Neuron (in vitro differentiated cells): ENCODE data around the gene SLC25A22.

Source experiments
- H2AFZ ChIP-seq: one replicate; pipeline ENCODE4 v1.6.1; 2013; ENCODE audit warnings: low read depth, mild to moderate bottlenecking, inconsistent platforms, low read length, moderate library complexity
- H3K27me3 ChIP-seq: one replicate; pipeline ENCODE4 v1.6.1; 2013; ENCODE audit warnings: low read length; ENCODE audit not compliant: insufficient read depth
- H3K36me3 ChIP-seq: one replicate; pipeline ENCODE4 v1.6.1; 2013; ENCODE audit warnings: low read length; ENCODE audit not compliant: insufficient read depth
- H3K4me1 ChIP-seq: one replicate; pipeline ENCODE4 v1.6.1; 2013; ENCODE audit warnings: low read length; ENCODE audit not compliant: insufficient read depth
- H3K4me3 ChIP-seq: 2 replicates; pipeline ENCODE4 v1.5.1; 2013; ENCODE audit warnings: mild to moderate bottlenecking, low read length, moderate library complexity
- H3K9me3 ChIP-seq: one replicate; pipeline ENCODE4 v1.6.1; 2013; ENCODE audit warnings: low read length

Gene SLC25A22

DNA sequence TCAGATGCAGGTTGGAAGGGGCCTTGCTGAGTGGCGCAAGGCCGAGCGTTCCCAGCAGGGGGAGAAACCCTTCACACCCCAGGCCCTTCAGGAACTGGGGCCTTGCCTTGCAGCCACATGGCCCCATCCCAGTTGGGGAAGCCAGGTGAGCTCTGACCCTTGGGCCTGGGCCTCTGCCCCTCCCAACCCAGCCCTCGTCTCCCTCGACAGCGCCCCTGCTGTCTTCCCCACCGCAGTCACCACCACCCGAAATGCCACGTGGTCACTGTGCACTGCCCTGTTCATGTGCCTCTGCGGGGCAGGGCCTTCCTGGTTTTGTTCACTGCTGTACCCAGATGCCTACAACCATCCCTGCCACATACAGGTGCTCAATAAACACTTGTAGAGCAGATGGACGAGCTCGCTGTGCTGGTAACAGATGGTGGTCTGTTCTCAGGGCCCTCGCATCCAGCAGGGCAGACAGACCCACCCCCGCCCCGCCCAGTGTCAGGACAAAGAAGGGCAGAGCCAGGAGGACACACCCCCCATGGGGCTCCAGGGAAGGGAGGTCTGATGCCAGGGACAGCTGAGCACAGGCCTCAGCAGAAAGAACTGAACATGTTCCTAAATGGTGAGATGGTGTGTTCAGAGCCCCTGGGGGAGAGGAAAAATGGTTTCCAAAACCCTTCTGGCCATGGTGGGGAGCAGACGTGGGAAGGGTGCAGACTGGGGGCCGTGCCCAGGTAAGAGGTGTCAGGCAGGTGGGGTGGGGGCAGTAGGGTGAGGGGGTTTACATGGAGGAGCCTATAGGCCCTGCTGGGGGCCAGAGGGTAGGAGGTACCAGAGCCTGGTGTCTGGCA lies 40.6 kb upstream of the SLC25A22 start:
- H3K27me3 ChIP-seq, result no peaks in the 10 kb centered on the region
- no peak overlapping the region for H3K4me3 ChIP-seq
- peaks cover 26% of the 10 kb centered on the region for H3K4me1 ChIP-seq
- H3K36me3 ChIP-seq, result peaks cover 54% of the 10 kb centered on the region
- H2AFZ ChIP-seq, result no peak overlapping the region
- no peaks in the 10 kb centered on the region for H3K9me3 ChIP-seq

DNA sequence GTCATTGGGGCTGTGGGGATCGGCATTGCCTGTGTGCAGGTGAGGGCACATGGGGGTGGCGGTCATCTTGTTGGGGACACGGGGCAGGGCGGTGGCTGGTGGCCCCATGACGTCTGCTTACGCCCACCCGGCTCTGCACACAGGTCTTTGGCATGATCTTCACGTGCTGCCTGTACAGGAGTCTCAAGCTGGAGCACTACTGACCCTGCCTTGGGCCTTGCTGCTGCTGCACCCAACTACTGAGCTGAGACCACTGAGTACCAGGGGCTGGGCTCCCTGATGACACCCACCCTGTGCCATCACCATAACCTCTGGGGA lies 39.9 kb upstream of the SLC25A22 start:
- Histone ChIP-seq H3K4me3 (no peak overlapping the region), H2AFZ (no peak overlapping the region), H3K9me3 (no peaks in the 10 kb centered on the region), H3K27me3 (no peaks in the 10 kb centered on the region), H3K4me1 (peaks cover 25% of the 10 kb centered on the region), H3K36me3 (peaks cover 54% of the 10 kb centered on the region)

DNA sequence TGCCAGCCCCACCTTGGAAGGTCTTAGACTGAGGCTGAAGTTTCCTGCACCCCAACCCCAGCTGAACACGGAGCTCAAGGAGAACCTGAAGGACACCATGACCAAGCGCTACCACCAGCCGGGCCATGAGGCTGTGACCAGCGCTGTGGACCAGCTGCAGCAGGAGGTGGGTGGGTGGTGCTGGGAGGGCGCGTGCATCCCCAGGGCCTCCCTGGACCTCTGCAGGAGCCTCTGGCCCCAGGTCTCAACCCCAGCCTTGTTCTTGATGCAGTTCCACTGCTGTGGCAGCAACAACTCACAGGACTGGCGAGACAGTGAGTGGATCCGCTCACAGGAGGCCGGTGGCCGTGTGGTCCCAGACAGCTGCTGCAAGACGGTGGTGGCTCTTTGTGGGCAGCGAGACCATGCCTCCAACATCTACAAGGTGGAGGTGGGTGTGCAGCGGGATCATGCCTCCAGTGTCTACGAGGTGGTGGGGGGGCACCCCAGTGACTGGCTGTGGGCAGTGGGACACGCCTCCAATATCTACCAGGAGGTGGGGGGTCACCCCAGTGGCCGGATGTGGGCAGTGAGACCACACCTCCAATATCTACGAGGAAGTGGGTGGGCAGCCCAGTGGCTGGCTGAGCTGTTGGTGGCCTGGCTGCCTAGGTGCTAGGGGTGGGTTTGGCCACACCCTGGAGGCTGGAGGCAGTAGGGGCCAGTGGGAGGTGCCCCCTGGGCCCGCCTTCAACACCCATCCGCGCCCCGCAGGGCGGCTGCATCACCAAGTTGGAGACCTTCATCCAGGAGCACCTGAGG lies 39.3 kb upstream of the SLC25A22 start:
- Histone ChIP-seq H3K27me3 (no peaks in the 10 kb centered on the region), H3K4me3 (no peak overlapping the region), H2AFZ (no peak overlapping the region), H3K9me3 (no peaks in the 10 kb centered on the region), H3K4me1 (peaks cover 27% of the 10 kb centered on the region), H3K36me3 (peaks cover 54% of the 10 kb centered on the region)

DNA sequence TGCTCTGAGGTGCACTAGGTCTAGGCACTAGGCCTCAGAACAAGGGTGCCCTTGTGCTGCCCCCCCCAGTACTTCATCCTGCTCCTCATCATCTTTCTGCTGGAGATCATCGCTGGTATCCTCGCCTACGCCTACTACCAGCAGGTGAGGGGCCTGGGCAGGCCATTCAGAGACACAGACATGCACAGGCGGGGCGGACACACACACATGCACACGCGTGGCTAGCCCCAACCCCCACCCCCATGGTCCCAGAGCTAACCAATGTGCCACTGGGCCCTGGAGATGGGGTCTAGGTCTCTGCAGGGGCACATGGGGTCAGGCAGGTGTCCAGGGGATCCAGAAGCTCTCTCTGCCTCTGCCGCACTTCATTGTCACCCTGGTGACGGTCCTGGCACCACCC lies 38.6 kb upstream of the SLC25A22 start:
- peaks cover 54% of the 10 kb centered on the region for H3K36me3 ChIP-seq
- H3K4me1 ChIP-seq, result peaks cover 34% of the 10 kb centered on the region
- no peaks in the 10 kb centered on the region for H3K27me3 ChIP-seq
- H3K9me3 ChIP-seq, result no peaks in the 10 kb centered on the region
- no peak overlapping the region for H2AFZ ChIP-seq
- no peak overlapping the region for H3K4me3 ChIP-seq

DNA sequence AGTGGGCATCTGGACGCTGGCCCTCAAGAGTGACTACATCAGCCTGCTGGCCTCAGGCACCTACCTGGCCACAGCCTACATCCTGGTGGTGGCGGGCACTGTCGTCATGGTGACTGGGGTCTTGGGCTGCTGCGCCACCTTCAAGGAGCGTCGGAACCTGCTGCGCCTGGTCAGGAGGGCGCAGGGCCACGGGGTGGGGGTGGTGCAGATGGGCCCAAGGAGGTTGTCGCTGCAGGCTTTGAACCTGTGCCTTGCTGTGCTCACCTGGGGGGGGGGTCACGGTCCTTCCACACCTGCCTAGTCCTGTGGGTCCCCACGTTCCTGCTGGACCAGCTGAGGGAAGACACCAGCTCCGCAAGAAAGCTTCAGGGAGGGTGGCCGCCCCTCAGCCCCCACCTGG lies 38.2 kb upstream of the SLC25A22 start:
- Histone ChIP-seq H3K36me3 (peaks cover 53% of the 10 kb centered on the region), H3K27me3 (peaks cover 1% of the 10 kb centered on the region), H3K4me1 (peaks cover 36% of the 10 kb centered on the region), H3K9me3 (no peaks in the 10 kb centered on the region), H2AFZ (no peak overlapping the region), H3K4me3 (no peak overlapping the region)

DNA sequence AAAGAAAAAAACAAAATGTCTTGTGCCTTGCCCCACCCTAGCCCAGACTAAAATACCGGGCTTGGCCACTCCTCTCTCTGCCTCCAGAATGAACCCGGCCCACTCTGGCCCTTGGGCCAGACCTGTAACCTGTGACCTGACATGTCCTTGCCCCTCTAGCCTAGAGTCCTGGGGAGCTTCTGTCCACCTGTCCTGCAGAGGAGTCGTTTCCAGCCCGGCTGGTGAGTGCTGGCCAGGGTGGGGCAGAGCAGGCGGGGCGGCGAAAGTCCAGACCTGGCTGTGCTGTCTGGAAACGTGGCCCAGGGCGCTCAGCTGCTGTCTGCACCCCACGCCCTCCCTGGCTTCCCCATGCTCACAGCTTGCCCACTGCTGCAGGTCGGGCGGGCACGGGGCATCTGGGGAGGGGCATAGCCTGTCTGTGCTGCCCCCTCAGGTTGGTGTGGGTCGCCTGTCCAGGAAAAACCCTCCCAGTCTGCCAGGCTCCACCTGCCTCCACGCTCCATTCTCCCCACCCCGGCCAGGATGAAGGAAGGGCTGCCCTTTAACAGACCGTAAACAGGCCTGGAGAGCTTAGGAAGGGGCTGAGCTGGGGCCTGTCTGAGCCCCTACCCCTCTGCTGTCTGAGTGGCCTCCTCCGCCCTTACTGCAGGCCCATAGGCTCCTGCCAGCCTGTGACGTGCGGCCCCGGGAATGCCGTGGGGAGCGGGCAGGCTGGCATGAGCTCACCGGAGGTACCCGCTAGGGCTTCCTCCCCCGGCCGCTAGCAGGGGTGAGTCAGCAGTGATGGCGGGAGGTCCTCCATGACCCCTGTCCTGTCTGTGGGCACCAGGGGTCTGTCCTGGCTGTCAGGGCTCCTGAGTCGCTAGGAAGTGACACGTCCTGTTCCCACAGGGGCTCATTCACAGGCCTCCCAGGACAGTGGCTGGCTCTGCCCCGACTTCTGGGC lies 36.6 kb upstream of the SLC25A22 start:
- peaks cover 42% of the 10 kb centered on the region for H3K4me1 ChIP-seq
- H3K9me3 ChIP-seq, result no peaks in the 10 kb centered on the region
- peaks cover 7% of the 10 kb centered on the region for H3K27me3 ChIP-seq
- H2AFZ ChIP-seq, result no peak overlapping the region
- no peak overlapping the region for H3K4me3 ChIP-seq
- peaks cover 37% of the 10 kb centered on the region for H3K36me3 ChIP-seq

DNA sequence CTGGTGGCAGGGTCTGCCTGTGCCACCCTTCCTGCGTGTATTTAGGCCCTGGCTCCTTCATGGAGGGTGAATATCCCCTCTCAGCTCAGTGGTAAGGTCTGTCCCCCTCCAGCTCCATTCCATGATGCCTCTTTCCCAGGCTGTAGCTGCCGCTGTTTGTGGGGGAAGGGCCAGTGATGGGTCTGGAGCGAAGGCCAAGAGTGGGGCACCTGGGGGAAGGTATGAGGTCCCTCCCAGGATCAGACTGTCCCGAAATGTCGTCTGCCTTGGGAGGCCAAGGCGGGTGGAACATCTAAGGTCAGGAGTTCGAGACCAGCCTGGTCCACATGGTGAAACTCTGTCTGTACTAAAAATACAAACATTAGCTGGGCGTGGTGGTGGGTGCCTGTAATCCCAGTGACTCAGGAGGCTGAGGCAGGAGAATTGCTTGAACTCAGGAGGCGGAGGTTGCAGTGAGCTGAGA lies 35.8 kb upstream of the SLC25A22 start:
- Histone ChIP-seq H3K9me3 (no peaks in the 10 kb centered on the region), H3K36me3 (peaks cover 29% of the 10 kb centered on the region), H3K27me3 (peaks cover 7% of the 10 kb centered on the region), H3K4me1 (peaks cover 50% of the 10 kb centered on the region), H2AFZ (no peak overlapping the region), H3K4me3 (peak overlapping the region; percentile 64)

DNA sequence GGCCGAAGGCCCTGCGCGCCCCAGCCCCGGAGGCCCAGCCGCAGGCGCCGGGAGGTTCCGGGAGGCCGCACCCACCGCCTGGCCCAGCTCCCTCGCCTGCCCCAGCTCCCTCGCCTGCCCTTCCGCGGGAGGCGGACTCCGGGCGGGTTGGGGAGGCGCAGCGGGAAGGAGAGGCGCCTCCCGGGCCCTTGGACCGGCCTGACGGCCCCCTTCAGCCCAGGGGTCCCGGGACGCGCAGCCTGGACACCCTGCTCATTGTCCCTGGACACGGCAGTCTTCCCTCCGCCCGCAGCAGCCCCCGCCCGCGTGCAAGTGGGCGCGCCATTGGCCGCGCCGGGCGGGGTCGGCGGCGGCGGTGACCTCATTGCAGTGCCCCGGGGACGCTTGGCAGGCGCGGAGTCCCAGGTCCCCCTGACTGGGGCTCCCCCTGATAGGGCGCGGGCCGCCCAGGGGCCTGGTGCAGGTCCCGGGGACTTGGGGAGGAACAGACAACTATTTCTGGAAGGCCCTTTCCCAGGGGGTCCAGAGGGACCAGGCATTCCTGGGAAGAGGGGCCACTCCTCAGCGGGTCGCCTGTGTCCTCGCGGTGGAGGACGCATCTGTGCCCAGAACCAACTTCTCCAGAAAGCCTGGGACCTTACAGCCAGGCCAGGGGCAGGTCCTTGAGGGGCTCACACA lies 35.2 kb upstream of the SLC25A22 start:
- Histone ChIP-seq H2AFZ (no peak overlapping the region), H3K4me3 (peak overlapping the region; percentile 64), H3K4me1 (peaks cover 56% of the 10 kb centered on the region), H3K9me3 (no peaks in the 10 kb centered on the region), H3K36me3 (peaks cover 23% of the 10 kb centered on the region), H3K27me3 (peaks cover 7% of the 10 kb centered on the region)

DNA sequence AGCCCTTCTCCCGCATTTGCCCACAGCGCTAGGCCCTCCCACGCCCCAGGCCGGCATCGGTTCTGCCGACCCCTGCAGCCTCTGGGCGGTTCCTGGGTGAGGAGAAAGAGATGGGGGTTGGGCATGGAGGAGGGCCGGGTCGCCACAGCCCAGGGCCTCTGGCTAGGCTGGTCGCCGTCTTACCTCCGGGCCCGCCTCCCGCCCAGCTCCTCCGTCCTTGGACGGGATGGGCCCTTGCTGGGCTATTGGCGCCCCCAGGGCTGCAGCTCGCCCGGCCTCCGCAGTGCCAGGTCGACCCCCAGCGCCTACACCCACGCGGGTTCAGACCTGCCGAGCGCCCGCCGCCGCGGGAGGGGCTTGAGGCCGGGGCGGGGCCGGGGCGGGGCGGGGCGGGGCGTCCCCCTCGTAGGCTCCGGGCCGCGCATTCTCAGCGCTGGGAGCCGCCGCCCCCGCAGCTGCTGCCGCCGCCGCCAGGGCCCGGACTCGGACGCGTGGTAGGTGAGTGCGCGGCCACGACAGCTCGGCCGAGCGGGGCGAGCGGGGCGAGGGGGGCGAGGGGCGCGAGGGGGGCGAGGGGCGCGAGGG lies 34.5 kb upstream of the SLC25A22 start, which contains the start of gene CD151:
Gene CD151, plus strand, starts transcription at position 424 of the 585 bp plus-strand sequence. CDS start 3,118 bp downstream, outside the sequence.
- H3K27me3 ChIP-seq, result peaks cover 7% of the 10 kb centered on the region
- H3K36me3 ChIP-seq, result peaks cover 17% of the 10 kb centered on the region
- peak within 1 kb of the TSS; percentile 64 for H3K4me3 ChIP-seq
- peaks cover 63% of the 10 kb centered on the region for H3K4me1 ChIP-seq
- no peak within 1 kb of the TSS for H2AFZ ChIP-seq
- no peaks in the 10 kb centered on the region for H3K9me3 ChIP-seq

DNA sequence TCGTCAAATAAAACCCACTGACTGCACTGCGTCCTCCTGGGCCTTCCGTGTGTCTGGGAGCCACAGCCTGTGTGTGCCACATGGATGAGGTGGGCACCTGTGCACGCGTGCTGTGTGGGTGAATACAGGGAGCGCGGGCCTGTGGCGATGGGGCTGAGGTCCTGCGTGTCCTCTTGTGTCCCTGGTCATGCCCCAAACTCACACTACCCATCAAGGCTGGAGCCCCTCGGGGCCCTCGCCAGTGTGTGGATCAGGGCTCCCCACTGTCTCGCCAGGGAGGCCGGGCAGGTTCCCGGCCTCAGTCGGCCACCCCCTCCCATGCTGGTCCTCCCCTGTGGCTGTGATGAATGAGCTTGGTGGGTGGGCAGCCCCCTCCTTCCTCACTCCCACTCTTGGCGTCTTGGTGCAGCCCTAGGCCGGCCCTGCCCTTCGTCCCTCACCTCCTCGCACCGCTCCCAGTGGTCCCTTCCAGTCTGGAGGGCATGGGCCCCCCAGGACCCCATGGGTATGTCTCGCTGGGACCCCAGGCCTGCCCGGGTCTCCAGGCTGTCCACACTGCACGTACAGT lies 34.0 kb upstream of the SLC25A22 start:
- Histone ChIP-seq H2AFZ (no peak overlapping the region), H3K9me3 (no peaks in the 10 kb centered on the region), H3K27me3 (peaks cover 7% of the 10 kb centered on the region), H3K36me3 (peaks cover 12% of the 10 kb centered on the region), H3K4me1 (peaks cover 68% of the 10 kb centered on the region), H3K4me3 (peak overlapping the region; percentile 64)

DNA sequence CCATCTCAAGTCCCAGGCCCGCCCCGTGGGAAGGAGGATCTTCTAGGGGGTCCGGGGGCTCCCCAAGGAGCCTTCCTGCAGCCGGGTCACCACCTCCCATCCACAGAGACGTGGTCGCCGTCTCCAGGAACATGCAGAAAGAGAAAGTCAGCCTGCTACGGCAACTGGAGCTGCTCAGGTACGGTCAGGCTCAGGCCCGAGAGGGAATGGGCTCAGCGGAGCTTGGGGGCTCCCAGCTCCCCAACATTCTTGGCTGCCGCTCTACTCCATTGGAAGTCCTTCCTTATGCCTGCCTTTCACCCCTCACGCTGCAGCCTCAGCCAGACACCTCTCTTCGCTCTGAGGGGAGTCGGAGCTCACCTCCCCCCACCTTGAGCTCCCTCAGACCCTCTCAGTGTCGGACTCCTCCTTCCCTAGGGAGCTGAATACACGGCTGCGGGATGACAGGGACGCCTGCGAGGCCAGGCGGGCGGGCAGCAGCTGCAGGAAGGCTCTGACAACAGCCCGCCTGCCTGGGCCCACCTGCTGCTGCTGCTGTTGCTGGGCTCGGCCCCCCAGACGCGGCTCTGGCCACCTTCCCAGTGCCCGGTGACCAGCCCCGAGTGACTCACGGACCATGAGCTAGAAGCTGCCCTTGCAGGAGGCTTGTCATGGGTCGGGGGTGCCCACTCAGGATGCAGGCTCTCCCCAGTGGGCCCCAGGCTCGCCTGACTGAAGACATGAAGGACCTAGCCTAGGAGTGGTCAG lies 33.2 kb upstream of the SLC25A22 start:
- Histone ChIP-seq H3K27me3 (peaks cover 7% of the 10 kb centered on the region), H3K4me1 (peaks cover 68% of the 10 kb centered on the region), H2AFZ (no peak overlapping the region), H3K9me3 (no peaks in the 10 kb centered on the region), H3K36me3 (peaks cover 5% of the 10 kb centered on the region), H3K4me3 (no peak overlapping the region)
